Sigmoid colon (tissue), 4 donors: Measurements from ENCODE around the gene MRPS5.

Source experiments
- CTCF ChIP-seq, 4 experiments: fragments of 450-650 bp in 3 of 4; fragments of 200-600 bp in 1 of 4; IDR thresholded peaks; one replicate each; pipeline ENCODE4 v1.5.1; 2016 to 2019; ENCODE audit warnings: antibody characterized with exemption in 4 of 4, mild to moderate bottlenecking in 3 of 4, moderate library complexity in 2 of 4
- EP300 ChIP-seq, 4 donors: sonication (generic); formaldehyde crosslinking; IDR thresholded peaks; one replicate each; pipeline ENCODE4 v1.6.1; 2017; ENCODE audit warnings: antibody characterized with exemption in 4 of 4
- POLR2A ChIP-seq, 2 donors: fragments of 450-650 bp; IDR thresholded peaks; one replicate each; pipeline ENCODE4 v1.6.1; 2016; ENCODE audit warnings: antibody characterized with exemption in 2 of 2, mild to moderate bottlenecking in 2 of 2, moderate library complexity in 2 of 2
- POLR2AphosphoS5 ChIP-seq, 4 donors: sonication (generic); formaldehyde crosslinking; IDR thresholded peaks; one replicate each; pipeline ENCODE4 v1.6.1; 2017; ENCODE audit warnings: antibody characterized with exemption in 4 of 4

GRCh38 chr2:95052804-95053479, 68.7 kb downstream of the MRPS5 start:
- TF ChIP-seq EP300 (IDR thresholded peaks at IDR 0.05) (no peak), POLR2A (IDR thresholded peaks at IDR 0.05) (no peak), POLR2AphosphoS5 (IDR thresholded peaks at IDR 0.05) (no peak), CTCF (IDR thresholded peaks at IDR 0.05) (no peak)
